Nephron (organoid): ENCODE results near the gene KPNA3.

Experiments used
- H3K27ac Mint-ChIP-seq, 3 experiments: 2 replicates each; pipeline ENCODE4 v1.8.0; 2020; ENCODE audit warnings: mixed read lengths in 3 of 3, mild to moderate bottlenecking in 2 of 3, moderate library complexity in 1 of 3
- H3K27me3 Mint-ChIP-seq: 2 replicates; pipeline ENCODE4 v1.8.0; 2021; ENCODE audit warnings: low read depth, mild to moderate bottlenecking, moderate library complexity, mixed read lengths
- H3K36me3 Mint-ChIP-seq: 2 replicates; pipeline ENCODE4 v1.8.0; 2020; ENCODE audit warnings: low read depth, mixed read lengths
- H3K4me1 Mint-ChIP-seq: 2 replicates; pipeline ENCODE4 v1.8.0; 2020; ENCODE audit warnings: mixed read lengths
- H3K4me3 Mint-ChIP-seq, 3 experiments: 2 replicates each; pipeline ENCODE4 v1.8.0; 2020; ENCODE audit warnings: mild to moderate bottlenecking in 3 of 3, mixed read lengths in 3 of 3, moderate library complexity in 2 of 3
- H3K9me3 Mint-ChIP-seq: 2 replicates; pipeline ENCODE4 v1.8.0; 2020; ENCODE audit warnings: mixed read lengths
- TF ChIP-seq, protein P1 (sequence below), 3 experiments: fragments of 200-600 bp; sonication (generic); IDR thresholded peaks; one replicate each; pipeline ENCODE4 v1.5.0; 2021; ENCODE audit warnings: antibody characterized with exemption in 3 of 3; ENCODE audit not compliant: unreplicated experiment in 3 of 3

Gene KPNA3

DNA sequence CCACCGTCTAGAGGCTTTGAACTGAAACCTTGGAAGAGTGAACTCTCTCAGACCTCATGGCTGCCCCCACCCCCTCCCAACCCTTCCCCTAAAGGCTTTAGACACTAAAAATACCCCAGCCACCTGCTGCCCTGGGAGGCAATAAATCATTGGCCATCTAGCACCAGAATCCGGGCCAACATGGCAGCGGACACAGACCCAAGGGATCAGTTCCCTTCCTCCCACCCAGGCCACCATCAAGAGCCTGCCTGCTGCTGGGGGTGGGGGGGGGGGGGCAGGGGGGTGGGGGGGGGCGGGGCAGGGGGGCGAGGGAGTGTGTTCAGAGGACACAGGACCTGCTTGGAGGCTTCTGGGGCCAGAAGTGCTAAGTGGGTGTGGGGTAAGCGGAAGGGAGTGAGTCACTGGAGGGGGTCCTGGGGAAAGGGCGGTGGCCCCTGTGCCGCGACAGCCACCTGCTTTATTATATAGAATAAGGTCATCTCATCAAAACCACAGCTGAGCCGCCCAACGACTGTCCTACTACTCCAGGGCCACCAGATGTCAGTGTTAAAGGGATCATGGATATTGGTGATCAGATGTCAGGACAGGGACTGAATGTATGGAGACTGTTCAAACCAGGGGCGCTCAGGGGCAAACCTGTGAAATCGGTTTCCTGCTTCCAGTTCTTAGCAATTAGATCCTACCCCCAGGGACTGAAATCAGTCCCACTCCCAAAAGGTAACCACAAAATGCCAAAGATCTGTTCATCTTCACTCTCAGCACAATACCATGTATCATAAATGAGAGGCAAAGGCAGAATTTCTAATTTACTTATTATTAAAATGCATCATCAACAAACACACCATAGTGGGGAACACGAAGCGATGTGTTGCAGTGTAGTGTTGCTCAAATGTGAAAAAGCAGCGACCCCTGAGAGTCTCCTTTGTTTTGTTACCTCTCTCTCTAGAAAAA, 139.9 kb downstream of the KPNA3 start:
- no peaks in the 10 kb centered on the region for H3K9me3 Mint-ChIP-seq
- H3K4me3 Mint-ChIP-seq: no peak overlapping the region
- H3K36me3 Mint-ChIP-seq: peaks cover 13% of the 10 kb centered on the region
- H3K27me3 Mint-ChIP-seq: no peaks in the 10 kb centered on the region
- H3K4me1 Mint-ChIP-seq: peaks cover 17% of the 10 kb centered on the region
- H3K27ac Mint-ChIP-seq: peak overlapping the region in 2 of 3 experiments; percentile 9 to 16
- TF ChIP-seq, protein P1, sequence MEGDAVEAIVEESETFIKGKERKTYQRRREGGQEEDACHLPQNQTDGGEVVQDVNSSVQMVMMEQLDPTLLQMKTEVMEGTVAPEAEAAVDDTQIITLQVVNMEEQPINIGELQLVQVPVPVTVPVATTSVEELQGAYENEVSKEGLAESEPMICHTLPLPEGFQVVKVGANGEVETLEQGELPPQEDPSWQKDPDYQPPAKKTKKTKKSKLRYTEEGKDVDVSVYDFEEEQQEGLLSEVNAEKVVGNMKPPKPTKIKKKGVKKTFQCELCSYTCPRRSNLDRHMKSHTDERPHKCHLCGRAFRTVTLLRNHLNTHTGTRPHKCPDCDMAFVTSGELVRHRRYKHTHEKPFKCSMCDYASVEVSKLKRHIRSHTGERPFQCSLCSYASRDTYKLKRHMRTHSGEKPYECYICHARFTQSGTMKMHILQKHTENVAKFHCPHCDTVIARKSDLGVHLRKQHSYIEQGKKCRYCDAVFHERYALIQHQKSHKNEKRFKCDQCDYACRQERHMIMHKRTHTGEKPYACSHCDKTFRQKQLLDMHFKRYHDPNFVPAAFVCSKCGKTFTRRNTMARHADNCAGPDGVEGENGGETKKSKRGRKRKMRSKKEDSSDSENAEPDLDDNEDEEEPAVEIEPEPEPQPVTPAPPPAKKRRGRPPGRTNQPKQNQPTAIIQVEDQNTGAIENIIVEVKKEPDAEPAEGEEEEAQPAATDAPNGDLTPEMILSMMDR (IDR thresholded peaks at IDR 0.05; ENCODE audit: unreplicated experiment in 3 of 3): peak; percentile 37 to 53 (median 45)

DNA sequence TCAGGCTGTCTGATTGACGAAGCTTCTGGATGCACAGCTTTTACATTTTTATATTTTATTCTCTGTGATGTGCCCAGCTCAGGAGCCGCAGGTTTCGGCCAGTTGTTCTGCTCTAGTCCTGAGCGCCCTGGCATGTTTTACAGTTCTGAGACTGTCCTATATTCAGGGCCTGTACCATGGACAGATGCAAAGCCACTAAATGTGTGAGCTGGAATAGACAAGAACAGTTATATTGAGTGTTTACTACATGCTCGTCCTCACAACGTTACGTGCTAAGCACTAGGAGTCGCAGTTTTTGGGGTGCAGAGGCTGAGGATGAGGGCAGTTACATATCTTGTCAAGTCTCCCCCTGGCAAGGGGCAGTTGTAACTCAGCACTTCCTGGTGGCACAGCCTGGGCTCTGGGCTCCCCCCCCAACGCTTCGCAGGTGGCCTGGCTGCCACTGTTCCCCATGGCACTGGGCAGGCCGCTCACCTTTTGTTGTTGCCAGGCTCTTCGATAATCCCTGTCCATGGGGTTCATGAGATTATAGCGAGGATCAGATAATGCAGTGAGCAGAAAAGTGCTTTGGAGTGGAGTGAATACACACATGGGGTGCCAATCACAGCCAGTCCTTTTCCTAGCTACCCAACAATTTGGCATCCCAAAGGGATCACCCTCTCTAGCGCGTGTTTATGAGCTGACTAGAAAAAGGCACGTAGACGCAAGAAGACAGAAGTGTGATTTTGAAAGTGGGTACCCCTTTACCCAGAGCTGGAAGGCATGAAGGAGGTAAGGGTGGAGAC, 140.7 kb downstream of the KPNA3 start:
- Mint-ChIP-seq H3K9me3 (no peaks in the 10 kb centered on the region), H3K4me1 (peaks cover 17% of the 10 kb centered on the region), H3K36me3 (peaks cover 9% of the 10 kb centered on the region), H3K4me3 (peak overlapping the region in 1 of 3 experiments; percentile 15), H3K27ac (no peak overlapping the region), H3K27me3 (no peaks in the 10 kb centered on the region)
- TF ChIP-seq, protein P1 (IDR thresholded peaks at IDR 0.05; ENCODE audit: unreplicated experiment in 3 of 3): no peak

DNA sequence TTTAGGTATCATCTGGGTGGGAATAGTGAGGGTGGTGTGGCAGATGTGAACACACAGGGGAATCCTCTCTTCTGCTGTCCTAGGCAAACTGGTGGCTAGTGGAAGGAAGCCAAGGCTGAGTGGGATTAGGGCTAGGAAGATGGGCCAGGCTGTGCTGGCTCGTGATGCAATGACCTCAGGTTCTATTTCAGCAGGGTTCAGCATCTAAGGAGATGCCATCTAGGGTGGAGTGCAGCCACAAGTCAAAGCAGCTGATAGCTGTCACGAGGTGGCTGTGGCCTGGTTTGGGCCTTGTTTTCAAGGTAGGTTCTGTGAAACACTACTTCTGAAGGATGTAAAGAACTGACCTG, 142.5 kb downstream of the KPNA3 start:
- Mint-ChIP-seq H3K4me3 (no peak overlapping the region), H3K9me3 (no peaks in the 10 kb centered on the region), H3K27ac (no peak overlapping the region), H3K27me3 (no peaks in the 10 kb centered on the region), H3K36me3 (no peaks in the 10 kb centered on the region), H3K4me1 (peaks cover 17% of the 10 kb centered on the region)
- TF ChIP-seq, protein P1 (IDR thresholded peaks at IDR 0.05; ENCODE audit: unreplicated experiment in 3 of 3): no peak
